Measurements from ENCODE around the gene ZNF574. TPM values are rescaled to one million over a fixed set of nuclear protein-coding genes. Genes with fewer than 3 reads are reported as not detected.

Gene ZNF574
- total RNA-seq, 1 experiment from 2014 or later, result 15.7 TPM

DNA sequence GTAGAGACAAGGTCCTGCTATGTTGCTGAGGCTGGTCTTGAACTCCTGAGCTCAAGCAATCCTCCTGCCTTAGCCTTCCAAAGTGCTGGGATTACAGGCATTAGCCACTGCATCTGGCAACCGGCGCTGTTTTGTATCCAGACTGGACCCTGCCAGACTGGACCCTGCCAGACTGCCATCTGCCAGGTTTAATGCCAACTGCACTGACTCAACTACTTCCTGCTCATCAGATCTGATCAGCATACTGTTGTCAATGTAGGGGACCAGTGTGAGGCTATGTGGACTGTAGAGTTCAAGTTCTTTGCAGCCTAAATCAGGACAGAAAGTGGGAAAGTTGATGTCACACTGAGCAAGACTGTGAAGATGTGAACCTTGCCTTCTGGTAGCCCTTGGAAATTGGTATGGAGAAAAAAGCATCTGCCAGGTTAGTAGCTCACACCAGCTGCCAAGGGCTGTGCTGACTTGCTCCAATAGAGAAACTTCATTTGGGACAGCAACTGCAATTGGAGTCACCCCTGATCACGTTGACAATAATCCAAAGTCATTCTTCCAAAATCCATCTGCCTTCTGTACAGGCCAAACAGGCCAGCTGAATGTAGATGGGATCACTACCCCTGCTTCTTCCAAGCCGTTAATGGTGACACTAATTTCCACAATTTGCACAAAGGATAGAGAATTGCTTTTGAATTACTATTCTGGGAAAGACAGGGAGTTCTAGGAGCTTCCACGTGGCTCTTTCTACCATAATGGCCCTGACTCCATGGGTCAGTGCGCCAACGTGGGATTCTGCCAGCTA lies 45.1 kb upstream of the ZNF574 start:
- Histone ChIP-seq H3K9me3 (ENCODE audit: control insufficient read depth, insufficient read depth, low read depth, low read length) (no peaks in the 10 kb centered on the region), H3K27ac (ENCODE audit: low read length) (no peak overlapping the region), H3K36me3 (ENCODE audit: control insufficient read depth, insufficient read depth, low read length) (no peaks in the 10 kb centered on the region), H3K4me1 (ENCODE audit: control insufficient read depth, insufficient read depth, low read length) (no peaks in the 10 kb centered on the region), H3K27me3 (ENCODE audit: control insufficient read depth, insufficient read depth, low read length) (no peaks in the 10 kb centered on the region), H3K4me3 (ENCODE audit: low read depth in 2 of 2, low read length in 2 of 2) (no peak overlapping the region)
- in situ Hi-C loops (cut with HindIII; ENCODE audit: low pct_unique_long_range_greater_than_20kb, low sequenced_read_pairs), result no loop called here
- TF ChIP-seq, protein P1, sequence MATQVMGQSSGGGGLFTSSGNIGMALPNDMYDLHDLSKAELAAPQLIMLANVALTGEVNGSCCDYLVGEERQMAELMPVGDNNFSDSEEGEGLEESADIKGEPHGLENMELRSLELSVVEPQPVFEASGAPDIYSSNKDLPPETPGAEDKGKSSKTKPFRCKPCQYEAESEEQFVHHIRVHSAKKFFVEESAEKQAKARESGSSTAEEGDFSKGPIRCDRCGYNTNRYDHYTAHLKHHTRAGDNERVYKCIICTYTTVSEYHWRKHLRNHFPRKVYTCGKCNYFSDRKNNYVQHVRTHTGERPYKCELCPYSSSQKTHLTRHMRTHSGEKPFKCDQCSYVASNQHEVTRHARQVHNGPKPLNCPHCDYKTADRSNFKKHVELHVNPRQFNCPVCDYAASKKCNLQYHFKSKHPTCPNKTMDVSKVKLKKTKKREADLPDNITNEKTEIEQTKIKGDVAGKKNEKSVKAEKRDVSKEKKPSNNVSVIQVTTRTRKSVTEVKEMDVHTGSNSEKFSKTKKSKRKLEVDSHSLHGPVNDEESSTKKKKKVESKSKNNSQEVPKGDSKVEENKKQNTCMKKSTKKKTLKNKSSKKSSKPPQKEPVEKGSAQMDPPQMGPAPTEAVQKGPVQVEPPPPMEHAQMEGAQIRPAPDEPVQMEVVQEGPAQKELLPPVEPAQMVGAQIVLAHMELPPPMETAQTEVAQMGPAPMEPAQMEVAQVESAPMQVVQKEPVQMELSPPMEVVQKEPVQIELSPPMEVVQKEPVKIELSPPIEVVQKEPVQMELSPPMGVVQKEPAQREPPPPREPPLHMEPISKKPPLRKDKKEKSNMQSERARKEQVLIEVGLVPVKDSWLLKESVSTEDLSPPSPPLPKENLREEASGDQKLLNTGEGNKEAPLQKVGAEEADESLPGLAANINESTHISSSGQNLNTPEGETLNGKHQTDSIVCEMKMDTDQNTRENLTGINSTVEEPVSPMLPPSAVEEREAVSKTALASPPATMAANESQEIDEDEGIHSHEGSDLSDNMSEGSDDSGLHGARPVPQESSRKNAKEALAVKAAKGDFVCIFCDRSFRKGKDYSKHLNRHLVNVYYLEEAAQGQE (IDR thresholded peaks at IDR 0.05; ENCODE audit: insufficient read depth in 1 of 2, low read depth in 2 of 2, low read length in 1 of 2), result no peak
- TF ChIP-seq POLR2AphosphoS5 (IDR thresholded peaks at IDR 0.05; ENCODE audit: low read depth, low read length) (no peak), SIN3A (IDR thresholded peaks at IDR 0.05; ENCODE audit: borderline replicate concordance, insufficient read depth, low read depth, low read length) (no peak), TCF7L2 (IDR thresholded peaks at IDR 0.05; ENCODE audit: low read depth, low read length) (no peak)
- TF ChIP-seq, protein P2, sequence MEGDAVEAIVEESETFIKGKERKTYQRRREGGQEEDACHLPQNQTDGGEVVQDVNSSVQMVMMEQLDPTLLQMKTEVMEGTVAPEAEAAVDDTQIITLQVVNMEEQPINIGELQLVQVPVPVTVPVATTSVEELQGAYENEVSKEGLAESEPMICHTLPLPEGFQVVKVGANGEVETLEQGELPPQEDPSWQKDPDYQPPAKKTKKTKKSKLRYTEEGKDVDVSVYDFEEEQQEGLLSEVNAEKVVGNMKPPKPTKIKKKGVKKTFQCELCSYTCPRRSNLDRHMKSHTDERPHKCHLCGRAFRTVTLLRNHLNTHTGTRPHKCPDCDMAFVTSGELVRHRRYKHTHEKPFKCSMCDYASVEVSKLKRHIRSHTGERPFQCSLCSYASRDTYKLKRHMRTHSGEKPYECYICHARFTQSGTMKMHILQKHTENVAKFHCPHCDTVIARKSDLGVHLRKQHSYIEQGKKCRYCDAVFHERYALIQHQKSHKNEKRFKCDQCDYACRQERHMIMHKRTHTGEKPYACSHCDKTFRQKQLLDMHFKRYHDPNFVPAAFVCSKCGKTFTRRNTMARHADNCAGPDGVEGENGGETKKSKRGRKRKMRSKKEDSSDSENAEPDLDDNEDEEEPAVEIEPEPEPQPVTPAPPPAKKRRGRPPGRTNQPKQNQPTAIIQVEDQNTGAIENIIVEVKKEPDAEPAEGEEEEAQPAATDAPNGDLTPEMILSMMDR (IDR thresholded peaks at IDR 0.05), result no peak
- no peak for DNase-seq (ENCODE audit: low read depth, low spot score)
- ChIA-PET CTCF (interaction anchor here (0.7 kb wide), 1 partner anchor 72 kb away, joined by 4 read pairs; the partner anchor contains the start of gene RABAC1), POLR2A (no interaction called here)
- no peak for ATAC-seq
- intact Hi-C loops (cut with micrococcal nuclease; ENCODE audit: unreplicated experiment), result no loop called here
- BruUV-seq (replicated peaks), result no TSS peak

DNA sequence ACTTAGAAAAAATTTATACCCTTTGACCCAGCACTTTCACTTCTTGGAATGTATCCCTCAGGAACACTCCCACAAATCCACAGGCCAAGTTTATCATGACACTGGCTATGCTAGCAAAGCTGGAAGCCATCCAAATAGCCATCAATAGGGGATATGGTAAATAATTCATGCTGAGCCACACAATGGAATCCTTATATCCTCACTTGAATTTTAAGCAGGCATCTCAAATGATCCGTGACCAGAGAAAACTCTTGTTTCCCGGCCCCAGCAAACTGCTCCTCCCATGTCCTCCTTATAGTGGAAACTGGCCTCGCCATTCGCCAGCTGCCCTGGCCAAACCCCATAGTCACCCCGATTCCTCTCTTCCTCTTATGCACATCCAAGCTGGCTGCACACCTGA lies 43.5 kb upstream of the ZNF574 start:
- no TSS peak for BruUV-seq (replicated peaks)
- in situ Hi-C loops (cut with HindIII; ENCODE audit: low pct_unique_long_range_greater_than_20kb, low sequenced_read_pairs), result no loop called here
- no peak for DNase-seq (ENCODE audit: low read depth, low spot score)
- ChIA-PET POLR2A (no interaction called here), CTCF (no interaction called here)
- Histone ChIP-seq H3K4me3 (ENCODE audit: low read depth in 2 of 2, low read length in 2 of 2) (no peak overlapping the region), H3K36me3 (ENCODE audit: control insufficient read depth, insufficient read depth, low read length) (no peaks in the 10 kb centered on the region), H3K27ac (ENCODE audit: low read length) (no peak overlapping the region), H3K9me3 (ENCODE audit: control insufficient read depth, insufficient read depth, low read depth, low read length) (no peaks in the 10 kb centered on the region), H3K27me3 (ENCODE audit: control insufficient read depth, insufficient read depth, low read length) (no peaks in the 10 kb centered on the region), H3K4me1 (ENCODE audit: control insufficient read depth, insufficient read depth, low read length) (no peaks in the 10 kb centered on the region)
- no peak for ATAC-seq
- intact Hi-C loops (cut with micrococcal nuclease; ENCODE audit: unreplicated experiment), result no loop called here
- TF ChIP-seq TCF7L2 (IDR thresholded peaks at IDR 0.05; ENCODE audit: low read depth, low read length) (no peak), SIN3A (IDR thresholded peaks at IDR 0.05; ENCODE audit: borderline replicate concordance, insufficient read depth, low read depth, low read length) (no peak), POLR2AphosphoS5 (IDR thresholded peaks at IDR 0.05; ENCODE audit: low read depth, low read length) (no peak)
- TF ChIP-seq, protein P1 (IDR thresholded peaks at IDR 0.05; ENCODE audit: insufficient read depth in 1 of 2, low read depth in 2 of 2, low read length in 1 of 2), result no peak
- TF ChIP-seq, protein P2 (IDR thresholded peaks at IDR 0.05), result no peak
